Muscle layer of colon (tissue), 2 donors: ENCODE data around the gene DLL3.

Source experiments
- H3K27ac ChIP-seq: one replicate; pipeline ENCODE4 v1.7.0; 2013; ENCODE audit warnings: low read depth, mild to moderate bottlenecking, low read length, moderate library complexity
- H3K27me3 ChIP-seq, 2 donors: one replicate each; pipeline ENCODE4 v1.7.0; 2013; ENCODE audit warnings: low read length in 2 of 2, mild to moderate bottlenecking in 2 of 2; ENCODE audit not compliant: insufficient read depth in 2 of 2, control insufficient read depth in 1 of 2
- H3K36me3 ChIP-seq: one replicate; pipeline ENCODE4 v1.7.0; 2013; ENCODE audit warnings: mild to moderate bottlenecking, low read length; ENCODE audit not compliant: insufficient read depth
- H3K4me1 ChIP-seq: one replicate; pipeline ENCODE4 v1.7.0; 2013; ENCODE audit warnings: mild to moderate bottlenecking, low read length; ENCODE audit not compliant: insufficient read depth
- H3K4me3 ChIP-seq, 2 donors: one replicate each; pipeline ENCODE4 v1.7.0; 2013; ENCODE audit warnings: low read length in 2 of 2, low read depth in 1 of 2, mild to moderate bottlenecking in 1 of 2, moderate library complexity in 1 of 2
- H3K9ac ChIP-seq: one replicate; pipeline ENCODE4 v1.7.0; 2013; ENCODE audit warnings: low read length
- H3K9me3 ChIP-seq: one replicate; pipeline ENCODE4 v1.7.0; 2013; ENCODE audit warnings: mild to moderate bottlenecking, low read length
- donor health status: abdominal sarcoma.
- donor health status: Adenocarcinoma of cecum.

The DLL3 gene

DNA sequence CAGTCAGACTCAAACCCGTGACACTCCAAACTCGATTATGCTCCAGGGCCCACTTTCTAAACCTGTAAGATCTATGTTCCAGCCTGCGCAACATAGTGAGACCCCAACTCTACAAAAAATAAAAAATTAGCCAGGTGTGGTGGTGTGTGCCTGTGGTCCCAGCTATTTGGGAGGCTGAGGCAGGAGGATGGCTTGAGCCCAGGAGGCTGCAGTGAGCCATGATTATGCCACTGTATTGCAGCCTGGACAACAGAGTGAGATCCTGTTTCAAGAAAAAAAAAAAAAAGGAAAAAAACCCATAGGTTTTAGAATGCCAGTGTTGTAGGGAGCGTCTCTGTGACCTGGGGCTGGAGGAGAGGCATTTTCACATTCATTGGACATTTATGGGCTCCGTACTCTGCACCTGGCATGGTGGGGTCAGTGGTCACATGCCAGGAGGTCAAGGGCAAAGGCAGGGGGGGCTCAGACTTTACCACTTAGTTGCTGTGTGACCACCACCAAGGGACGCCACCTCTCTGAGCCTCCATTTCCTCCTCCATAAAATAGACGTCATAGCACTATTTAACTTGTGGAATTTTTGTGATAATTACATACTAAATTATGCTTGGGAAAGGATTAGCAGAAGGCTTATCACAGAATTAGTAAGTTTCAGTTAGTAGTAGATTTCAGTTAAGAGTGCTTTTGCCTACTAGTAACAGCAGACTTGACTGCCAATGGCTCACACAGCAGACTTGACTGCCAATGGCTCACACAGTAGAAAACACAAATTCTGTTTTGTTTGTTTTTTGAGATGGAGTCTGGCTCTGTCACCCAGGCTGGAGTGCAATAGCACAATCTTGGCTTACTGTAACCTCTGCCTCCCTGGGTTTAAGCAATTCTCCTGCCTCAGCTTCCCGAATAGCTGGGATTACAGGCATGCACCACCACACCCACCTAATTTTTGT lies 22.1 kb downstream of the DLL3 start:
- Histone ChIP-seq H3K4me1 (peaks cover 4% of the 10 kb centered on the region), H3K9me3 (no peaks in the 10 kb centered on the region), H3K9ac (no peak overlapping the region), H3K27ac (no peak overlapping the region), H3K4me3 (no peak overlapping the region), H3K27me3 (peaks cover 7 to 12% of the 10 kb centered on the region in 2 donors), H3K36me3 (no peaks in the 10 kb centered on the region)

- Histone ChIP-seq H3K36me3 (no peaks in the 10 kb centered on the region), H3K4me3 (no peak overlapping the region), H3K9ac (no peak overlapping the region), H3K9me3 (no peaks in the 10 kb centered on the region), H3K27ac (no peak overlapping the region), H3K27me3 (no peaks in the 10 kb centered on the region), H3K4me1 (no peaks in the 10 kb centered on the region)
Observed at GRCh38 chr19:39524495-39524894, 25.7 kb downstream of the DLL3 start.

DNA sequence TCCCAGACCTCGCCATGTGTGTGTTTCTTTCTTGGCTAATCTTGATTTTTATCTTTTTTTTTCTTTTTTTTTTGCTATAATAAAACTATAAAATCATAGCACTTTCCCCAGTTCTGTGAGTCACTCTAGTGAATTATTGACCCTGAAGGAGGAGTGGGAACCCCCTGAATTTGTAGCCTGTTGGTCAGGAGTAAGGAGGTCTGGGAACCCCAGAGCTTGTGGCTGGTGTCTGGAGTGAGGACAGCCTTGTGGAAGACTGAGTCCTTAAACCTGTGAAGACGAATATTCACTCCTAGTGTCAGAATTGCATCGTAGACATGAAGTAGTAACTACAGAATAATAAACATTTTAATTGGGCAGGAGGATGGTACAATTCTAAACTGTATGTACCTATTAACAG lies 26.5 kb downstream of the DLL3 start:
- Histone ChIP-seq H3K9me3 (no peaks in the 10 kb centered on the region), H3K4me3 (no peak overlapping the region)

GRCh38 chr19:39531834-39532232 lies 33.1 kb downstream of the DLL3 start:
- Histone ChIP-seq H3K27ac (peak overlapping the region; percentile 85), H3K9ac (peak overlapping the region; percentile 83), H3K36me3 (no peaks in the 10 kb centered on the region), H3K27me3 (no peaks in the 10 kb centered on the region), H3K4me1 (peaks cover 12% of the 10 kb centered on the region), H3K4me3 (peak overlapping the region; percentile 48 to 94), H3K9me3 (no peaks in the 10 kb centered on the region)

More for the DNA sequence above, 26.5 kb downstream of the DLL3 start:
- H3K9ac ChIP-seq = no peak overlapping the region
- no peaks in the 10 kb centered on the region for H3K4me1 ChIP-seq
- no peak overlapping the region for H3K27ac ChIP-seq
- H3K27me3 ChIP-seq = no peaks in the 10 kb centered on the region
- no peaks in the 10 kb centered on the region for H3K36me3 ChIP-seq

DNA sequence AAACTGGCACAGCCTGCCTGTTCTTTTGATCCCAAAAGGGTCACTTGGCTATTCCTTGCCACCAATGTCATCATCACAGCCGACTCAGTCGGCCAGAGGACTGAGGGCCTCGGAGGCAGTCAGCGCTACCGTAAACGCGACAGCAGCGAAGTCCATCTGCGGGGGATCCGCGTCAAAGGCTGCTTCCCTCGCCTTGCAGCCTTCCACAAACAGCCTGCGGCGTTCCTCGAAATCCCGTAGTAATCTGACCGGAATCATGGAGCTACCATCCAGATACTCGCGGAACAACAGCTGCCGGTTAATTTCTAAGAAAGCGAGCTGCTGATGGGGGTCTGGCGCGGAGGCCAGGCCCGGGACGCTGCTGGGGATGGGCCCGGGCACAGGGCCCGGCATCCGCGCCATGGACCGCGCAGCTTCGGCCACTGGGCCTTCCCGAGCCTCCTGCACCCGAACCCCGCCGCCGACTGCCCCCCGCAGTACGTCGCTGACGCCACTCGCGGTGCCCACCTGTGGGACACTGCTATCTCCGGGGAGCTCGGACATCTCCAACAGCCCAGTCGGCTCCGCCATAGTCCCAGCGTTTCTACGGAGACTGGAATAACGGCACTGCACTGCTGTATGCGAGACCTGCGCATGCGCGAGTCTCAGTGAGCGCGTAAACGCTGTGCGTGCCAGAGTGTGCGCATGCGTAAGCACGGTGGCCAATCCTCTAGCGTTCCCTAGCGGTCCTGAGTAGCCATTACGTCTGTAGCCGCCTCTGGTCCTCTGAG lies 33.7 kb downstream of the DLL3 start, which contains the start of gene EID2B:
Gene EID2B, minus strand, starts transcription at position 620 of the 770 bp plus-strand sequence. Its CDS starts 50 bp downstream, at position 570.
- H3K4me3 ChIP-seq = peak within 1 kb of the TSS; percentile 48 to 94
- H3K9me3 ChIP-seq = no peaks in the 10 kb centered on the region
- peak within 1 kb of the TSS; percentile 85 for H3K27ac ChIP-seq
- peak within 1 kb of the TSS; percentile 83 for H3K9ac ChIP-seq
- no peaks in the 10 kb centered on the region for H3K36me3 ChIP-seq
- H3K27me3 ChIP-seq = no peaks in the 10 kb centered on the region
- H3K4me1 ChIP-seq = peaks cover 12% of the 10 kb centered on the region

GRCh38 chr19:39533003-39533512 lies 34.3 kb downstream of the DLL3 start:
- Histone ChIP-seq H3K9ac (peak overlapping the region; percentile 14), H3K9me3 (no peaks in the 10 kb centered on the region), H3K27ac (no peak overlapping the region), H3K4me3 (peak overlapping the region in 1 of 2 donors; percentile 94), H3K27me3 (no peaks in the 10 kb centered on the region), H3K4me1 (peaks cover 12% of the 10 kb centered on the region), H3K36me3 (no peaks in the 10 kb centered on the region)

DNA sequence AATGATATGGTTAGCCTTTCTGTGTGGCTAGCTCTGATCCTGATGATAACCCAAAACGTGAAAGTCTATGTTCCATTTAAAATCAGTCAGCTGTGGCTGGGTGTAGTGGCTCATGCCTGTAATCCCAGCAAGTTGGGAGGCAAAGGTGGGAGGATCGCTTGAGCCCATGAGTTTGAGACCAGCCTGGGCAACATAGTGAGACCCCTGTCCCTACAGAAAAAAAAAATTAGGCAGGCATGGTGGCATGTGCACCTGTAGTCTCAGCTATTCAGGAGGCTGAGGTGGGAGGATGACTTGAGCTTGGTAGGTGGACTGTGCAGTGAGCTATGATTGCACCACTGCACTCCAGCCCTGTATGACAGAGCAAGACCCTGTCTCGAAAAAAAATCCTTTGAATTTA lies 35.0 kb downstream of the DLL3 start:
- Histone ChIP-seq H3K27ac (no peak overlapping the region), H3K4me3 (no peak overlapping the region), H3K4me1 (peaks cover 14% of the 10 kb centered on the region), H3K9ac (peak overlapping the region; percentile 14), H3K9me3 (no peaks in the 10 kb centered on the region), H3K36me3 (no peaks in the 10 kb centered on the region), H3K27me3 (no peaks in the 10 kb centered on the region)

DNA sequence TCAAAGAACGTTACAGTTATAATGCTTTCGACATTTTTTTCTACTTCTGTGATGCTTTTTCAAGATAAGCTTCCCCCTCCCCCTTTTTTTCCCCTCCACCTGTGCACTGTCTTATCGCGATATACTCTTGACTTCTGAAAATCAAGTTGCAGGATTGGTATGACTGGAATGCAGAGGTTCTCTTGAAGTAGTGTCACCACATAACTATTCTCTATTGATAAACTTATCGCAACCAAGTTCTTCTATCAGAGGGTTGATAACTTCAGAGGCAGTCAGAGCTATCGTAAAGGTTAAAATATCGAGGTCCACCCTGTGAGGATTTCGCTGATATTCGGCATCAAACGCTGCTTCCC lies 40.4 kb downstream of the DLL3 start:
- Histone ChIP-seq H3K4me1 (peaks cover 7% of the 10 kb centered on the region), H3K27ac (peak overlapping the region; percentile 65), H3K4me3 (peak overlapping the region; percentile 55 to 84), H3K9me3 (no peaks in the 10 kb centered on the region), H3K9ac (peak overlapping the region; percentile 87), H3K27me3 (no peaks in the 10 kb centered on the region), H3K36me3 (no peaks in the 10 kb centered on the region)

GRCh38 chr19:39539518-39540332 lies 41.0 kb downstream of the DLL3 start, which contains the start of gene EID2:
Gene EID2 (minus strand): TSS chr19:39540161. CDS start chr19:39540079, 82 bp downstream.
- Histone ChIP-seq H3K4me3 (peak within 1 kb of the TSS; percentile 55 to 84), H3K9me3 (no peaks in the 10 kb centered on the region), H3K27me3 (no peaks in the 10 kb centered on the region), H3K4me1 (peaks cover 7% of the 10 kb centered on the region), H3K36me3 (no peaks in the 10 kb centered on the region), H3K9ac (peak within 1 kb of the TSS; percentile 87), H3K27ac (peak within 1 kb of the TSS; percentile 90)

- Histone ChIP-seq H3K4me3 (peak overlapping the region in 1 of 2 donors; percentile 55), H3K36me3 (no peaks in the 10 kb centered on the region), H3K27ac (no peak overlapping the region), H3K9ac (peak overlapping the region; percentile 11), H3K27me3 (no peaks in the 10 kb centered on the region), H3K4me1 (peaks cover 7% of the 10 kb centered on the region), H3K9me3 (no peaks in the 10 kb centered on the region)
Observed at GRCh38 chr19:39540333-39540673, 41.6 kb downstream of the DLL3 start.
